HEK293T (cell line): ENCODE data around the gene TYK2.

Experiments used
- CTCF ChIA-PET: fragments of 350-600 bp; formaldehyde crosslinking; extraction: SDS; loops from one replicate; lab custom pipeline; 2021; ENCODE audit warnings: antibody characterized with exemption, inconsistent platforms; lab: Yijun Ruan, JAX
- POLR2A ChIA-PET: fragments of 350-600 bp; formaldehyde crosslinking; extraction: SDS; loops from one replicate; lab custom pipeline; 2020; ENCODE audit warnings: antibody characterized with exemption, inconsistent platforms; lab: Yijun Ruan, JAX
- DNase-seq: peaks from one replicate; pipeline ENCODE4 v3.0.0; 2012; ENCODE audit warnings: mixed read lengths; ENCODE audit errors: extremely low spot score
- ARNT ChIP-seq: fragments of 450-650 bp; IDR thresholded peaks from 2 replicates; pipeline ENCODE4 v1.6.1; 2017; ENCODE audit warnings: mild to moderate bottlenecking
- BHLHE40 ChIP-seq: fragments of 450-650 bp; IDR thresholded peaks from 2 replicates; pipeline ENCODE4 v1.6.1; 2016; ENCODE audit warnings: mild to moderate bottlenecking, moderate library complexity, borderline replicate concordance
- CTBP1 ChIP-seq: fragments of 450-650 bp; IDR thresholded peaks from 2 replicates; pipeline ENCODE4 v1.6.1; 2016; ENCODE audit warnings: borderline replicate concordance
- ELF4 ChIP-seq: fragments of 450-650 bp; IDR thresholded peaks from 2 replicates; pipeline ENCODE4 v1.6.1; 2017; ENCODE audit warnings: antibody characterized with exemption
- FOXA1 ChIP-seq: fragments of 450-650 bp; IDR thresholded peaks from 2 replicates; pipeline ENCODE4 v1.6.1; 2016; ENCODE audit warnings: mild to moderate bottlenecking
- FOXK2 ChIP-seq: fragments of 450-650 bp; IDR thresholded peaks from 2 replicates; pipeline ENCODE4 v1.6.1; 2016; ENCODE audit warnings: mild to moderate bottlenecking
- FOXM1 ChIP-seq: fragments of 450-650 bp; IDR thresholded peaks from 2 replicates; pipeline ENCODE4 v1.6.1; 2017; ENCODE audit warnings: mild to moderate bottlenecking, borderline replicate concordance
- HDGF ChIP-seq: fragments of 450-650 bp; IDR thresholded peaks from 2 replicates; pipeline ENCODE4 v1.6.1; 2017; ENCODE audit warnings: antibody characterized with exemption, borderline replicate concordance
- L3MBTL2 ChIP-seq: fragments of 450-650 bp; conservative IDR thresholded peaks from 2 replicates; pipeline ENCODE4 v1.6.1; 2016; ENCODE audit warnings: mild to moderate bottlenecking
- LEF1 ChIP-seq: fragments of 450-650 bp; IDR thresholded peaks from 2 replicates; pipeline ENCODE4 v1.6.1; 2017; ENCODE audit warnings: mild to moderate bottlenecking, borderline replicate concordance
- NFRKB ChIP-seq: fragments of 450-650 bp; IDR thresholded peaks from 2 replicates; pipeline ENCODE4 v1.6.1; 2016; ENCODE audit warnings: mild to moderate bottlenecking, moderate library complexity
- PKNOX1 ChIP-seq: fragments of 450-650 bp; IDR thresholded peaks from 2 replicates; pipeline ENCODE4 v1.6.1; 2016
- SP1 ChIP-seq: fragments of 450-650 bp; IDR thresholded peaks from 2 replicates; pipeline ENCODE4 v1.6.1; 2017
- SUZ12 ChIP-seq: fragments of 450-650 bp; IDR thresholded peaks from 2 replicates; pipeline ENCODE4 v1.6.1; 2016; ENCODE audit warnings: mild to moderate bottlenecking
- TARDBP ChIP-seq: fragments of 450-650 bp; IDR thresholded peaks from 2 replicates; pipeline ENCODE4 v1.6.1; 2016
- ZNF384 ChIP-seq: fragments of 450-650 bp; IDR thresholded peaks from 2 replicates; pipeline ENCODE4 v1.6.1; 2016

TYK2 gene

GRCh38 chr19:10305139-10305806 lies 75.1 kb downstream of the TYK2 start:
- CTCF ChIA-PET: no interaction called here
- TF ChIP-seq BHLHE40 (no peak), NFRKB (no peak), ARNT (no peak), TARDBP (no peak), SUZ12 (no peak), FOXA1 (no peak), ZNF384 (no peak), ELF4 (no peak), FOXK2 (no peak), L3MBTL2 (no peak), CTBP1 (no peak), SP1 (no peak), FOXM1 (no peak), PKNOX1 (no peak), LEF1 (no peak), HDGF (no peak)
- no peak for DNase-seq
- POLR2A ChIA-PET: interaction anchor here (0.6 to 1.6 kb wide), 4 partner anchors 10 to 82 kb away, joined by 4 to 7 read pairs (median 4); partner anchors contain the start of gene RAVER1
